ENCODE measurements around the gene FERMT1.

GRCh38 chr20:6046432-6046831 lies 76.4 kb downstream of the FERMT1 start:
- TF ChIP-seq CTCF (optimal IDR thresholded peaks at IDR 0.05 in 1 of 3, IDR thresholded peaks at IDR 0.05 in 1 of 3, conservative IDR thresholded peaks at IDR 0.05 in 1 of 3; ENCODE audit: extremely low read depth in 1 of 3, insufficient read depth in 2 of 3, low read length in 3 of 3) (no peak), EZH2 (IDR thresholded peaks at IDR 0.05; ENCODE audit: low read length) (no peak)

Data from keratinocyte (primary cell).